Measurements from ENCODE around the gene METTL24.

- TF ChIP-seq POLR2AphosphoS5 (IDR thresholded peaks at IDR 0.05) (no peak), CTCF (IDR thresholded peaks at IDR 0.05) (no peak)
These were observed 17.7 kb downstream of the METTL24 start for GRCh38 chr6:110340392-110340965.
